ENCODE results near the gene ASL.
"Not testable (repeated sequence)": the region's sequence is repeated elsewhere in the genome, so short reads cannot be mapped to it uniquely, and the experiment has no call there.

ASL gene

DNA sequence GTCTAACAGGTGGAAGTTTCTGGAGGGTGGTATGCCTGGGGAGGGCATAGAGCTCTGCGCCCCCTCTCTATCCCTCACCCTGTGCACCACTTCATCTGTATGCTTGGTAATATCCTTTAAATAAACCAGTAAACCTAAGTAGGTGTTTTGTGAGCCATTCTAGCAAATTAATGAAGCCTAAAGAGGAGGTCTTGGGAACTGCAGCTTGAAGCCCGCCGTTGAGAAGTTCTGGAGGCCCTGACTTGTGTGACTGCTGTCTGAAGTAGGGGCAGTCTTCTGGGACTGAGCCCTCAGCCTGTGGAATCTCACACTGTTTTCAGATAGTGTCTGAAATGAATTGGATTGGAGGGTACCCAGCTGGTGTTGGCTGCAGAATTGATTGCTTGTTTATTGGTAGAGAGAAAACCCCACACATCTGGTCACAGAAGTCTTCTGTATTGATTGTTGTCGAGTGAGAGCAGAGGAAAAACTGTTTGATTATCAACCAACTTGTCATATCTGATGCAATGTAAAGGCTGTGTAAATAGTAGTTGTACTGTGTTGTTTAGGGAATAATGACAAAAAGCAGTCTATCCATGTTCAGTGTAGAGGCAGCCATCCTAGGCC lies 43.7 kb downstream of the ASL start:
- no peak for DNase-seq

- no peak for DNase-seq
Observed at GRCh38 chr7:66123175-66123528, 47.5 kb downstream of the ASL start.

- not testable (repeated sequence) for DNase-seq
Observed at GRCh38 chr7:66124569-66124861, 48.9 kb downstream of the ASL start.

- DNase-seq, result no peak
Observed at GRCh38 chr7:66125052-66125694, 49.6 kb downstream of the ASL start.

DNA sequence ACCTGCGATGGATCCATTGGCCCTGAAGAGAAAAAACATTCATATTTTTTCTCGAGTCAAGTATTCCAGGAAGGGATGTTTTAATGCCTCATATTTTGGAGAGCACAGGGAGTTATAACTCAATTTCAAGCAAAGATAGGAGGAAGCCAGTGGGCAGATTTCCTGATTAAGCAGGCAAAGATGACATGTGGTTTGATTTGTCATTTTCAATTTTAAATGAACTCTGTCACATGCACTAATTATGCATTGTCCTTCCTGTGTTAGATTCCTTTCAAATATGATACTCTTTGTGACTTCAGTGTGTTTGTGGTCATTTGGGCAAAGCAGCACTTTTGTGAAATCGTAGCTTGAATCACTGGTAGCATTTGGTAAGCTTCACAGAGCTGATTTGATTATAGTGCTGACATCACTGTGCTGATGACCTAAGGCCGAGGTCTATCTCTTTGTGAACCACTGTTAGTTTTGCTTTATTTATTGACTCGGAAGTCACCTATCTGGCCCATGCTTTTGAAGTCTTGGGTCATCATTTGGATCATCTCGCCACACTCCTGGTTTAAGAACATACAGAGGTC lies 50.2 kb downstream of the ASL start:
- DNase-seq, result not testable (repeated sequence)

- not testable (repeated sequence) for DNase-seq
Observed at GRCh38 chr7:66127172-66127571, 51.6 kb downstream of the ASL start.

DNA sequence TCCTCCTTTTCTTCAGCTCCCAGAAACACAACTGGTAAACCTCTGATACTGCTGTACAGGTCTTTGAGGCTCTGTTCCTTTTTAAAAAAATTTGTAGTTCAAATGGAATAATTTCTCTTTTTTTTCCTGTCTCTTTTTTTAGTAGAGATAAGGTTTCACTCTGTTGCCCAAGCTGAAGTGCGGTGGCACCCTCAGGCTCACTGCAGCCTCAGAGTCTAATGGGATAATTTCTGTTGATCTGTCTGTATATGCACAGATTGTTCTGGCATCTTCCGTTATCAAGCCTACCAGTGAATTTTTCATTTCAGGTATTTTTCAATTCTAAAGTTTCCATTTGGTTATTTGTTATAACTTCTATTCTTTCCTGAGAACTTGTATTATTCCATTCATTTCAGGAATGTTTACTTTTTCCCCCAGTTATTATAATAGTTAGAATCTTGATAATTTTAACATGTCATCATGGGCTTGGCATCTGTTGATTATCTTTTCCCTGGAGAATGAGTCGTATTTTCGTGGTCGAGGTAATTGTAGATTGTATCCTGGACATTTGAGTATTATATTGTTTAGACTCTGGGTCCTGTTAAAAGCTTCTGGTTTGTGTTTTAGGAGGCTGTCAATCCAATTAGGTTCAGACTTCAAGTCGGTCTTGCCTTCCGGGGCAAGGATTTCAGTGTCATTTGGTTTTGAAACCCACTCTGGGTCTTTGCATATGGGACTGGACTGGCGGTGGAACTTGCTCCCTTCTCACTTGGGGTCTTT lies 63.6 kb downstream of the ASL start:
- no peak for DNase-seq

- peak; percentile 87 for DNase-seq
Observed at GRCh38 chr7:66140924-66141323, 65.3 kb downstream of the ASL start.

- no peak for DNase-seq
Observed at GRCh38 chr7:66142334-66142733, 66.7 kb downstream of the ASL start.

DNA sequence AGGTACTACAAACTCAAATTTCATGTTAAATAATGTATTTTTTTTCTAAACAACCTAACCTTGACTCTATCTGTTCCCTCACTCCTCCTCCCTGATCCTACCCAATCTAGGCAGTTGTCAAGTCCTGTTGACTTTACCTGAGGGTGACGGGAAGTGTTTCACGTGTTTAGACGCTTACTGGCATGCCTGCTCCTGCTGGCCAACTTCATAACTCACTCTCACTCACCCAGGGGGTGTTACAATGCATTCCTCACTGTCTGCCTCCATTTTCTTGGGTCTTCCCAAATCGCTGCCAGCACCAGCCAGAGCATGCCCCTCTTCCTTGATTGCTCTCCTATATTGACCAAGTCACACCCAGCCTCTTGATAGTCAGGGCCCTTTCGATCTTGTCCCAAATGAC lies 67.4 kb downstream of the ASL start:
- DNase-seq, result no peak

Measured in NCI-H1694 treated with DMSO at 0.1 percent for 48 hours (cell line).